GM18505 (cell line): ENCODE results near the gene KRT8.
"Not testable (repeated sequence)": the region's sequence is repeated elsewhere in the genome, so short reads cannot be mapped to it uniquely, and the experiment has no call there.

ENCODE experiments used
- ATAC-seq: cut with Tn5 transposase; IDR thresholded peaks from one replicate; pipeline ENCODE4 v1.9.1; 2021; ENCODE audit not compliant: unreplicated experiment
- POLR2A ChIP-seq: IDR thresholded peaks from 4 replicates; pipeline ENCODE4 v1.6.1; 2011; ENCODE audit warnings: borderline replicate concordance; ENCODE audit not compliant: insufficient read depth, insufficient read length; ENCODE audit errors: extremely low read depth

The KRT8 gene

DNA sequence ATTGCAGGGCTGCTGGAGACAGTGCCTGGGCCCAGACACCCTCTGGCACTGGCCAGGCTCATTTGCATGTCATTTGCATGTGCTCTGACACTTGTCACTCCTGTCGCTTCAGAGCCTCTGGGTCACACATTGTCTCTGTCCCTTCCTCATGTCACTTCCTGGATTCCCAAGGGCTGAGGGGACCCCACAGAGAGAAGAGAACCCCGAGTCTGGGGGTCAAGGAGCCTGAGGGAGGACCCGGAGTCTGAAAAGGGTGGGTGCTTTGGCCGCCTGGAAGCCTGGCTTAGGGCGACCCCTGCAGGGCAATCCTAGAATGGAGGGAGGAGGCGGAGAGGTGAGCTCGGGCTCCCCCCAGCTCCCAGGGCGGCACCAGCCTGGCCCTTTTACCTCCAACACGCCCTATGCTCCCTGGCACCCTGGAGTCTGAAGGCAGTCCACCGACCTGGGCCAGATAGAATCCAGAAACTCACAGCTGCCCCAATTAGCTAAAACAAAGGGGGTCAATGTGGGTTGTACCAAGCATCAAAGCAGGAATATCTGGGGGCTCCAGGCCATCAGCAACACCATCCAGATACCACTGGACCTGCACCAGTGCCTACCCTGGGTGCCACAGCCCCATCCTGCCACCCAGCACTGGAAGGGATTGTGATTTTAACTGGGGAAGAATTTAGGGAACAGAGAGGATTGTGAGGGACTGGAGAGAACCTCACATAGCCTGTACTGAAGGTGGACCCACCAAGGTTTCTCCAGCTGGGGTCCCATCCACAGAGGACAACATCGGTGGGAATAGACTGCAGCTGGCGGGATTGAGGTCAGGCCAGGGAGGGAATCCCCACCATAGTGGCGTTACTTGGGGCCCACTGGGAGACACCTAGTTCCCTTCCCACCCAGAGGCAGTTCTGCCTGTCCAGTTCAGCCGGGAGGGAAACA, 34.2 kb downstream of the KRT8 start:
- ATAC-seq, result peak; percentile 51

DNA sequence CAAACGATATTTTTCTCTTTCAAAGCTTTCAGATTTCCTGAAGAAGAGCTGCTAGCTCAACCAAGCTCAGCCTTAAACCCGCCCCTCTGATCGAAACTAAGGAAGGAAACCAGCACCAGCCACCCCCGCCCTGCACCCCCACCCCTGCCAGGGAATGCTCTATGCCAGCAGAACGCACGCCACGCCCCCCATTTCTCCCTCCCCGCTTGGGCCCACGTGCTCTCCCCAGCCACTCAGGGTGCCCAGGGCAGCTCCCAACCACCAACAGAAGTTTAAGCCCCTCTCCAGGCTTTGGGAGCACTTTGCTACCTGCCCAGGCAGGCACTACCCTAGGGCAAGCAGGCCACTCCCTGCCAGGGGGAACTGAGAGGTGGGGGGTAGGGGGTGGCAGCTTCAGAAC, 37.2 kb downstream of the KRT8 start:
- TF ChIP-seq POLR2A, result no peak
- ATAC-seq, result no peak

More for the DNA sequence above, 34.2 kb downstream of the KRT8 start:
- no peak for TF ChIP-seq POLR2A

DNA sequence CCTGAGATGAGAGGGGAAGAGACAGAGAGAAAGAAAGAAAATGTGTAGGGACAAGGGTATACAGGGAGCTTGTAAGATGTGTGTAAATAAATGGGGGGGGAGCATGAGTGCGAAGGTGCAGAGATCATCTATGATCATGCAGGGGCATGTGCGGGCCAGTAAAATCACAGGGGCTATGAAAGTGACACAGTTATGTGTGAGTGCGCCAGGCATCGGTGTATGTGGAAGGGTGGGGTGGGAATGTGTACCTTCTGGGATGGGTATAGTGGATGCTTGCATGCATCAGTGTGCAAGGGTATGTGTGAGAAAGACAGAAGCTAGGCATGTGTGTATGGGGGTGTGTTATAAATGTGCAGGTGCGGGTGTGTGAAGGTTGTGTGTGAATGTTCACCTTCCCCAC, 37.7 kb downstream of the KRT8 start:
- no peak for TF ChIP-seq POLR2A
- ATAC-seq, result no peak

DNA sequence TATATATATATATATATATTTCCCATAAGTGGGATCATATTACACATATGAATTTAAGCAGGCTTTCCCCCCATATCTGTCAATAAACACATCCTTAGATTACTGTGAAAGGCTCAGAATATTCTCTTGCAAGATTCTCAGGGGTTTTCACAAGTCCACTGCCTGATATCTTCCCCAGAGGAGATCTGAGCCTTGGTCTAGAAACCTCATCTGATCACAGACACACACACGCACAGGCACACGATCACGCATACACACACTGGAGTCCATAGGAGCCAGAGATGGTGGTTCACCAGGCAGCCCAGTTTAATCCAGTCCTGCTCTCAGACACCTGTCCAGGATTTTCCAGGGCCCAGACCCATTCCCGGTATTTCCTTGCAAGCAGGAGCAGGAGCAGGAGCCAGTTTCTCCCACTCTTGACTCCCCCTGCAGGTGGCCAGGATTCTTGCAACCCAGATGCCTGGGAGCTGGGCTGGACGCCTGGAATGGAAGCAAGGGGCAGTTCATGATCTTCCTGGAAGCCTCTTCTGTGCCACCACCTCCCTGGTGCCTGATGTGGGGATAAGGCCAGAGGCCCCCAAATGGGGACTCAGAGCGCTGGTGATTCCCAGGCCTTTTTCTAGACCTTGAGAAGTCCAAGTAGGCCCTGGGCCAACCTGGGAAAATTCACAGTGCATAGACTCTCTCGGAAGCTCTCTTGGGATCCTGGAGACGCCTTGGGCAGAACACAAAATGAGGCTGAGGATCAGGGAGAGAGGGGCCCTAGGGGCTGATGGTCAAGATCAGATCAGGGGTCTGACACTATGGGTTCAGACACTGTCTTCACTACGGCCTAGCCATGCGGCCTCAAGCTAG, 39.6 kb downstream of the KRT8 start:
- TF ChIP-seq POLR2A, result no peak
- no peak for ATAC-seq

DNA sequence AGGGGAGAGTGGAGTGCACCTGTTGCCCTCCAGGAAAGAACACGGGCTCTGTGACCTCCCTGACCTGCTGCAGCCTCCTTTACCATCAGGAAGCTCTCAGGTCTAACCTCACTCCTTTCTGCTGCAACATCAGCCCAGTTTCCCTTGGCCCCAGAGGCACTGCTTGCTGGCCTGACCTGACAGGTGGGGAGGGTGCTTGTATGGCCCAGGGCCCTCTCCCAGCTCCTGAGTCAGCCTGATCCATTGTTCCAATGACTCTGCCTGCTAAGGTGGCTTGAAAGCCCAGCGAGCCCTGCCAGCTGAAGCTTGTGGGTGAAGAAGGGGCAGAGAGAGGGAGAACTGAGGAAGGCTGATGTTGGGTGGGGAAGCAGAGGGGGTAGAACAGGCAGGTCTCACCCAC, 42.9 kb downstream of the KRT8 start:
- no peak for ATAC-seq

DNA sequence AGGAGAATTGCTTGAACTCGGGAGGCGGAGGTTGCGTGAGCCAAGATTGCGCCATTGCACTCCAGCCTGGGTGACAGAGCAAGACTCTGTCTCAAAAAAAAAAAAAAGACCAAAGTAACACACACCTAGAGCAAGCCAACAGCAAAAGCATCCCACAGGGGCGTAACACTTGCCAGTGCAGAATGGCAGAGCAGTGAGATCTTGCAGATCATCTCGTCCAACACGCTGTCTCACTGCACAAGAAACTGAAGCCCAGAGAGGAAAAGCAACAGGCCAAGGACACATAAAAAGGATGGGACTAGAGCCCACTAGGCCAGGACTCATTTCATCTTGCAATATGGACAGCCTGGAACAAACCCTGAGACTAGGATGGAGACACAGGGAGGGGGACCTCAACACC, 43.4 kb downstream of the KRT8 start:
- no peak for TF ChIP-seq POLR2A
- ATAC-seq, result no peak

More for the DNA sequence above, 42.9 kb downstream of the KRT8 start:
- no peak for TF ChIP-seq POLR2A

DNA sequence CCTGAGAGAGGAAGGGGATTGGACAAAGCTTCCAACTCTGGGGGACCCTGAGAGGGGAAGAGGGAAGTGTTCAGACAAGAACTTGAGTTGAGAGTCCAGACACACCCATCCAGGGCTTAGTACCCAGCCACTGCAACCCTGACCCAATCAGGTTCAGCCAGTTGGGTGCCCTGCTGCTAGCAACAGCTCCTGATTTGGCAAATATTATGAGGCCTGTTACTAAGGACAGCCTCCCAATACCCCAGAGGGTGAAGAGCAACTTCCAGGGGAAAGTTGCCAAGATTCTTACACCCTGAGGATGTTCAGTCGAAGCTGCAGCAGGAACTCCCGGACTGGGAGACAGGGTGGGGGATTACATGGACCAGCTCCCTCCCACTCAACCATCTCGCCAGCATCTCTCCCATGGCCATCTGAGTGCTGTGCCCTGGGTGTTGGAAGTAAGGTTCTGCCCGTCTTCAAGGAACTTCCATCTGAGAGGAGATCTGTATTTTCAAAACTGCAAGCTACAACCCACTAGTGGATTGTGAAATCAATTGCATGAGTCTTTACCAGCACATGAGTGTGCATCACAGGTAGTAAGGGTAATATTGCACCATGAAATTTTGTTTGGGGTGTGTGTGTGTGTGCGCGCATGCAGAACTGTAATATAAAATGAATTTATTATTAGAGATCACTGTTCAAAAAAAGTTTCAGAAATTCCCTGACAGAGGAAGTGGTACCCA, 44.6 kb downstream of the KRT8 start:
- ATAC-seq, result no peak
- TF ChIP-seq POLR2A, result no peak

DNA sequence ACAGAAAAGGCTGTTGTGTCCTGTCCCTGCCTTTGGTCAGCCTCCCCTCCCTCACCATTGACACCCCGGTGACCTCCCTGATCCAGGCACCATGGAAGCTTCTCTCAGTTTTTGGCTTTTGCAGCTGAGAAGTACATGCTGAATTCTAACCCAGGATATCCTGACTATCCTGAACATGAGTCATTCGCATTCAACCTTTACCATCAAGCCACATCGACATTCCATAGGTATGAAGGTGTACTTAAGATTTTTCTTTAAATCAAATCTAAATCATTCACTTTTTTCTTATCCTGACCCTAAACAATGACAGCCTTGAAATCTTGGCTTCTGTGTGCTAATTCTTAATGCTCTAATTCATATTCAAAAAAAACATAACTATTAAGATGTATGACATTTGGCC, 47.4 kb downstream of the KRT8 start:
- no peak for ATAC-seq
- no peak for TF ChIP-seq POLR2A

DNA sequence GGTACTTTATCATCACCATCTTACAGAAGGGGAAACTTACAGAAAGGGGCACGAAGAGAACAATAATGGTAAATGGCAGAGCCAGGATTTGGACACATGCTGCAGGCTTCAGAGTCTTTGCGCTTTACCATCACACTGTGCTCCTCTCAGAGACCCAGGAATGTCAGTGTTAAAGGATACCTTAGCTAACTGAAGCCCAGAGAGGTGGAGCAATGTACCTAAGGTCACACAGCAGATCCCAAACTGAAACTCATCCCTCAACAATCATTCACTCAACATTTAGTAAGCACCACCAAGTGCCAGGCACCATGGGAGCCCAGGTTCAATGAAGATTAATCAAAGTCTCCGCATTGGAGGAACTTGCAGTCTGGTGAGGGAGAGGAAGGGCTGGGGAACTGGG, 48.1 kb downstream of the KRT8 start:
- no peak for TF ChIP-seq POLR2A
- ATAC-seq, result no peak

DNA sequence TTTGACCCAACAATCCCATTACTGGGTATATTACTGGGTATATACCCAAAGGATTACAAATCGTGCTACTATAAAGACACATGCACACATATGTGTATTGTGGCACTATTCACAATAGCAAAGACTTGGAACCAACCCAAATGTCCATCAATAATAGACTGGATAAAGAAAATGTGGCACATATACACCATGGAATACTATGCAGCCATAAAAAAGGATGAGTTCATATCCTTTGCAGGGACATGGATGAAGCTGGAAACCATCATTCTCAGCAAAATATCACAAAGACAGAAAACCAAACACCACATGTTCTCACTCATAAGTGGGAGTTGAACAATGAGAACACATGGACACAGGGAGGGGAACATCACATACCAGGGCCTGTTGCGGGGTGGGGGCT, 48.8 kb downstream of the KRT8 start:
- not testable (repeated sequence) for ATAC-seq

DNA sequence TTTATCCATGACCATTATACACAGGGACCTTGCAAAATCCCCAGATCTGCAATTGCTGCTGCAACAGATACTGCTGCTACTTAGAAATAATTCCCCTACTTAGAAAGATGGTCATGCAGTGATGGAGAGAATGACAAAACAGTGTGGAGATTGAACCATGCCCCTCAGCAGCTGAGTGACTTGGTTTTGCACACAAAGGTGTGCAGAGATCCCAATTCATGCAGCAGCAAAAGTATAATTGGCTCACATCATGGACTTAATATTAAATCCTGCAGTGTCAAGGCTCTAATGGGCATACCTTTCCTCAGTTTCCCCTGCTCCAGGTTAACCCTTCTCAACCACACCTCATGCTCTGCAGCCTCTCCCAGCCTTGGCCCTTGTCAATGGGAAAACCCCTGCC, 53.1 kb downstream of the KRT8 start:
- no peak for ATAC-seq

DNA sequence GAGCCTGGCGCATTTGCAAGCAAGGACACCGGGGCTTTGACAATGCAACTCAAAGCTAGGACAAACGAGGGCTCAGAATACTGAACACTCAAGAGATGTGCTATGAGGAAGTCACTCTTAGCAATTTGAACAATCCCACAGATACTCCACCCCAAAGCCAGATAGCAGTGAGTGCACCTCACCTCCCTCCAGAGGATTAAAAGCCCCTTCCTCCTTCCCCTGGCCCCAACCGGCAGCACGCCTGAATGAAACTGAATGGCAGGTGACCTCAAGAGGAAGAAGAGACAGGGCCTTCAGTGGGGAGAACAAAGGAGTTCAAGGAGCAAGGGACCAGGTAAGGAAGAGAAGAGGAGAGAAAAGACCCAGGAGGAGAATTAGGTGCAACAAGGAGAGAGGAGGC, 54.2 kb downstream of the KRT8 start:
- TF ChIP-seq POLR2A, result no peak
- ATAC-seq, result no peak

More for the DNA sequence above, 53.1 kb downstream of the KRT8 start:
- TF ChIP-seq POLR2A, result no peak

DNA sequence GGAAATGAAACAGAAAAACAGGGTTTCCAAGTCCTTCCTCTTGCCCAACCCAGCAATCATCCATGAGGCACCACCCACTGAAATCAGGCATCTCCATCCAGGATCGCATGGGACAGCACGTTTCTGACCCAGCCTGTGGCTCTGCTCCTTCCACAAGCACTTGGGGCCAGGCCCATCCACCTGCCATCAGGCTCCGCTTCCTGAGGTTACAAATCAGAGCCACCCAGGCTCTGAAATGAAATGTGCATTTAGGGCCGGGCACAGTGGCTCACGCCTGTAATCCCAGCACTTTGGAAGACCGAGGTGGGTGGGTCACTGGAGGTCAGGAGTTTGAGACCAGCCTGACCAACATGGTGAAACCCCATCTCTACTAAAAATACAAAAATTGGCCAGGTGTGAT, 55.4 kb downstream of the KRT8 start:
- TF ChIP-seq POLR2A, result no peak
- ATAC-seq, result no peak
